T-cell (primary cell): ENCODE data around the gene DDI2. TPM values are rescaled to one million over a fixed set of nuclear protein-coding genes. Genes with fewer than 3 reads are reported as not detected.

ENCODE experiments used
- ATAC-seq, 4 experiments: fragments of 200-7000 bp in 3 of 4; fragments of 150-1000 bp in 1 of 4; cut with Tn5 transposase; replicated peaks in 1 of 4; 1 replicate in 3 of 4; 2 replicates in 1 of 4; pipeline ENCODE4 v1.10.0; 2021; ENCODE audit warnings: moderate library complexity in 3 of 4, mild to moderate bottlenecking in 2 of 4, moderate number of reproducible peaks in 1 of 4
- CTCF ChIA-PET, 2 donors: fragments of 300-600 bp; sonication (Branson Sonifier 250); formaldehyde crosslinking; loops; one replicate each; lab custom pipeline; 2022; ENCODE audit warnings: antibody characterized with exemption in 2 of 2; lab: Charles Lee
- POLR2A ChIA-PET, 2 donors: fragments of 300-600 bp; sonication (Branson Sonifier 250); formaldehyde crosslinking; loops; one replicate each; lab custom pipeline; 2022; ENCODE audit warnings: antibody characterized with exemption in 2 of 2; lab: Charles Lee
- DNase-seq, 35 experiments: peaks; one replicate each; pipeline versions ENCODE4 v3.0.0 to v3.0.0-alpha.2; 2013 to 2023
- H3K27ac ChIP-seq: one replicate; pipeline ENCODE4 v1.5.1; 2013; ENCODE audit warnings: low read length
- H3K27me3 ChIP-seq, 2 experiments: replicated peaks in 1 of 2; 1 replicate in 1 of 2; 2 replicates in 1 of 2; pipeline versions ENCODE4 v1.6.1 to v1.7.0; 2013; ENCODE audit warnings: low read length in 1 of 2, mixed read lengths in 1 of 2; ENCODE audit not compliant: control insufficient read depth in 2 of 2, insufficient read depth in 2 of 2; ENCODE audit errors: extremely low read depth in 1 of 2
- H3K36me3 ChIP-seq, 2 donors: 1 replicate in 1 of 2; 2 replicates in 1 of 2; pipeline versions ENCODE4 v1.6.1 to v1.7.0; 2013; ENCODE audit warnings: low read length in 1 of 2; ENCODE audit not compliant: control insufficient read depth in 2 of 2, insufficient read depth in 1 of 2; ENCODE audit errors: extremely low read depth in 1 of 2
- H3K4me1 ChIP-seq, 2 experiments: 1 replicate in 1 of 2; 2 replicates in 1 of 2; pipeline versions ENCODE4 v1.6.1 to v1.7.0; 2013; ENCODE audit warnings: low read length in 2 of 2, mixed read lengths in 1 of 2; ENCODE audit not compliant: insufficient read depth in 2 of 2, control insufficient read depth in 1 of 2; ENCODE audit errors: extremely low read depth in 1 of 2
- H3K4me3 ChIP-seq, 2 donors: 1 replicate in 1 of 2; 2 replicates in 1 of 2; pipeline versions ENCODE4 v1.5.1 to v1.7.0; 2013; ENCODE audit warnings: mild to moderate bottlenecking in 2 of 2, low read length in 1 of 2, moderate library complexity in 1 of 2; ENCODE audit not compliant: control insufficient read depth in 1 of 2; ENCODE audit errors: extremely low read depth in 1 of 2
- H3K9me3 ChIP-seq: 2 replicates; pipeline ENCODE4 v1.7.0; 2013
- H3K27ac Mint-ChIP-seq, 2 donors: one replicate each; pipeline ENCODE4 v1.8.0; 2020 to 2021; ENCODE audit warnings: mild to moderate bottlenecking in 2 of 2, mixed read lengths in 2 of 2
- H3K27me3 Mint-ChIP-seq, 2 donors: one replicate each; pipeline ENCODE4 v1.8.0; 2021 to 2022; ENCODE audit warnings: mixed read lengths in 2 of 2
- H3K36me3 Mint-ChIP-seq: one replicate; pipeline ENCODE4 v1.8.0; 2021; ENCODE audit warnings: mixed read lengths
- H3K4me1 Mint-ChIP-seq, 3 donors: one replicate each; pipeline ENCODE4 v1.8.0; 2020 to 2022; ENCODE audit warnings: mixed read lengths in 3 of 3, mild to moderate bottlenecking in 1 of 3
- H3K4me3 Mint-ChIP-seq, 3 donors: one replicate each; pipeline ENCODE4 v1.8.0; 2020 to 2022; ENCODE audit warnings: mild to moderate bottlenecking in 3 of 3, mixed read lengths in 3 of 3, moderate library complexity in 3 of 3
- H3K9me3 Mint-ChIP-seq, 3 donors: one replicate each; pipeline ENCODE4 v1.8.0; 2020 to 2022; ENCODE audit warnings: mixed read lengths in 3 of 3
- WGBS: methylation state at CpG from one replicate; pipeline ENCODE4 v1.1.5; 2013; ENCODE audit warnings: missing lambda C conversion rate; ENCODE audit not compliant: insufficient coverage; 5-methylcytosine and 5-hydroxymethylcytosine counted together
- total RNA-seq, 35 experiments: library from RNA in 6 of 35; stranded (reverse) in 6 of 35; fragments of 120-200 nt in 1 of 35; gene quantifications; one replicate each; pipeline versions ENCODE4 v1.2.1 to v1.2.4 and lab custom pipeline; 2013 to 2026

DDI2 gene
- total RNA-seq, 5 donors from 2014 or later (not counting 1 experiment from before 2014, with no cell fraction given): 32.4 to 62.2 (median 60.5) TPM

GRCh38 chr1:15705184-15705566 is 87.9 kb downstream of the DDI2 start:
- Histone ChIP-seq H3K9me3 (no peaks in the 10 kb centered on the region), H3K36me3 (peaks cover 5 to 9% of the 10 kb centered on the region in 2 donors), H3K27ac (no peak overlapping the region), H3K27me3 (no peaks in the 10 kb centered on the region), H3K4me3 (no peak overlapping the region), H3K4me1 (peaks cover 0 to 6% of the 10 kb centered on the region in 2 experiments)
- ATAC-seq (no peak), DNase-seq (no peak)
- Mint-ChIP-seq H3K4me3 (no peak overlapping the region), H3K36me3 (peaks cover 11% of the 10 kb centered on the region), H3K27me3 (no peaks in the 10 kb centered on the region), H3K4me1 (peaks cover 24 to 40% (median 27%) of the 10 kb centered on the region in 3 donors), H3K9me3 (no peaks in the 10 kb centered on the region), H3K27ac (no peak overlapping the region)
- over 99% methylated on average over 8 of the region's 11 CpGs for WGBS
- ChIA-PET CTCF (no interaction called here), POLR2A (interaction anchor here in 1 of 2 donors (0.6 kb wide), 1 partner anchor 229 kb away, joined by 3 read pairs; no protein-coding TSS in a partner anchor)

- no peaks in the 10 kb centered on the region for H3K27me3 Mint-ChIP-seq
- no peak overlapping the region for H3K4me3 Mint-ChIP-seq
- H3K27me3 ChIP-seq: no peaks in the 10 kb centered on the region
- no peaks in the 10 kb centered on the region for H3K9me3 Mint-ChIP-seq
- CTCF ChIA-PET: no interaction called here
- H3K36me3 ChIP-seq: peaks cover 5 to 9% of the 10 kb centered on the region in 2 donors
- POLR2A ChIA-PET: interaction anchor here in 1 of 2 donors (0.6 kb wide), 1 partner anchor 53 kb away, joined by 5 read pairs; no protein-coding TSS in a partner anchor
- DNase-seq (no peak), ATAC-seq (no peak)
- H3K4me3 ChIP-seq: no peak overlapping the region
- no peak overlapping the region for H3K27ac Mint-ChIP-seq
- H3K36me3 Mint-ChIP-seq: peaks cover 11% of the 10 kb centered on the region
- H3K4me1 Mint-ChIP-seq: peaks cover 20 to 38% (median 24%) of the 10 kb centered on the region in 3 donors
- H3K9me3 ChIP-seq: no peaks in the 10 kb centered on the region
- 95% methylated on average over 3 of the region's 7 CpGs for WGBS
- H3K4me1 ChIP-seq: peaks cover 0 to 6% of the 10 kb centered on the region in 2 experiments
- no peak overlapping the region for H3K27ac ChIP-seq
Observed at GRCh38 chr1:15706751-15707150, 89.5 kb downstream of the DDI2 start.

GRCh38 chr1:15707239-15707925 is 90.1 kb downstream of the DDI2 start:
- Histone ChIP-seq H3K27me3 (no peaks in the 10 kb centered on the region), H3K4me3 (no peak overlapping the region), H3K36me3 (peaks cover 5 to 9% of the 10 kb centered on the region in 2 donors), H3K9me3 (no peaks in the 10 kb centered on the region), H3K4me1 (peaks cover 0 to 6% of the 10 kb centered on the region in 2 experiments), H3K27ac (no peak overlapping the region)
- ChIA-PET POLR2A (interaction anchor here in 1 of 2 donors (0.6 kb wide), 1 partner anchor 53 kb away, joined by 5 read pairs; no protein-coding TSS in a partner anchor), CTCF (no interaction called here)
- no peak overlapping the region for H3K27ac Mint-ChIP-seq
- no peaks in the 10 kb centered on the region for H3K27me3 Mint-ChIP-seq
- H3K36me3 Mint-ChIP-seq: peaks cover 11% of the 10 kb centered on the region
- ATAC-seq (no peak), DNase-seq (no peak)
- H3K4me1 Mint-ChIP-seq: peaks cover 15 to 35% (median 24%) of the 10 kb centered on the region in 3 donors
- H3K9me3 Mint-ChIP-seq: no peaks in the 10 kb centered on the region
- 78% methylated on average over 4 of the region's 8 CpGs for WGBS
- no peak overlapping the region for H3K4me3 Mint-ChIP-seq

- no peaks in the 10 kb centered on the region for H3K9me3 Mint-ChIP-seq
- no peak for DNase-seq
- peaks cover 11% of the 10 kb centered on the region for H3K36me3 Mint-ChIP-seq
- H3K27me3 Mint-ChIP-seq: no peaks in the 10 kb centered on the region
- ChIA-PET POLR2A (no interaction called here), CTCF (no interaction called here)
- H3K36me3 ChIP-seq: peaks cover 5% of the 10 kb centered on the region in 2 donors
- no peak overlapping the region for H3K4me3 ChIP-seq
- H3K27ac ChIP-seq: no peak overlapping the region
- no peaks in the 10 kb centered on the region for H3K27me3 ChIP-seq
- peaks cover 12 to 34% (median 17%) of the 10 kb centered on the region in 3 donors for H3K4me1 Mint-ChIP-seq
- H3K27ac Mint-ChIP-seq: no peak overlapping the region
- no peak overlapping the region for H3K4me3 Mint-ChIP-seq
- 93% methylated on average over 3 of the region's 15 CpGs for WGBS
- no peak for ATAC-seq
- no peaks in the 10 kb centered on the region for H3K9me3 ChIP-seq
- H3K4me1 ChIP-seq: peaks cover 0 to 6% of the 10 kb centered on the region in 2 experiments
Observed at GRCh38 chr1:15708486-15709137, 91.4 kb downstream of the DDI2 start.

GRCh38 chr1:15709226-15709625 is 92.0 kb downstream of the DDI2 start:
- no peaks in the 10 kb centered on the region for H3K9me3 Mint-ChIP-seq

GRCh38 chr1:15712168-15712567 is 94.9 kb downstream of the DDI2 start:
- no peak for DNase-seq
- Histone ChIP-seq H3K4me1 (peaks cover 0 to 2% of the 10 kb centered on the region in 2 experiments), H3K27ac (no peak overlapping the region), H3K27me3 (no peaks in the 10 kb centered on the region), H3K36me3 (peaks cover 8 to 15% of the 10 kb centered on the region in 2 donors), H3K9me3 (no peaks in the 10 kb centered on the region), H3K4me3 (no peak overlapping the region)
- H3K27me3 Mint-ChIP-seq: no peaks in the 10 kb centered on the region
- no peak for ATAC-seq
- ChIA-PET CTCF (interaction anchor here in 1 of 2 donors (0.6 to 0.7 kb wide), 2 partner anchors 30 to 33 kb away, joined by 4 to 6 read pairs; no protein-coding TSS in a partner anchor), POLR2A (no interaction called here)
- no peak overlapping the region for H3K27ac Mint-ChIP-seq
- H3K36me3 Mint-ChIP-seq: peaks cover 8% of the 10 kb centered on the region
- WGBS: no CpG with 5 or more reads among the region's 4 CpGs
- no peaks in the 10 kb centered on the region for H3K9me3 Mint-ChIP-seq
- peaks cover 7 to 12% (median 10%) of the 10 kb centered on the region in 3 donors for H3K4me1 Mint-ChIP-seq
- no peak overlapping the region for H3K4me3 Mint-ChIP-seq

More at GRCh38 chr1:15709226-15709625, 92.0 kb downstream of the DDI2 start:
- 100% methylated on average over 1 of the region's 4 CpGs for WGBS
- no peak overlapping the region for H3K4me3 Mint-ChIP-seq
- Histone ChIP-seq H3K4me1 (peaks cover 0 to 6% of the 10 kb centered on the region in 2 experiments), H3K36me3 (peaks cover 5% of the 10 kb centered on the region in 2 donors), H3K4me3 (no peak overlapping the region), H3K27ac (no peak overlapping the region), H3K27me3 (no peaks in the 10 kb centered on the region), H3K9me3 (no peaks in the 10 kb centered on the region)
- H3K4me1 Mint-ChIP-seq: peaks cover 12 to 31% (median 16%) of the 10 kb centered on the region in 3 donors
- CTCF ChIA-PET: no interaction called here
- DNase-seq: no peak
- no peak for ATAC-seq
- H3K27me3 Mint-ChIP-seq: no peaks in the 10 kb centered on the region
- H3K27ac Mint-ChIP-seq: no peak overlapping the region
- H3K36me3 Mint-ChIP-seq: peaks cover 10% of the 10 kb centered on the region
- POLR2A ChIA-PET: no interaction called here
